ENCODE measurements around the gene AMBRA1. TPM values are rescaled to one million over a fixed set of nuclear protein-coding genes. Genes with fewer than 3 reads are reported as not detected.

Gene AMBRA1
- polyA plus RNA-seq, 2 of the 4 experiments (the other 2 are of a cell fraction): 11.5 to 13.4 TPM

DNA sequence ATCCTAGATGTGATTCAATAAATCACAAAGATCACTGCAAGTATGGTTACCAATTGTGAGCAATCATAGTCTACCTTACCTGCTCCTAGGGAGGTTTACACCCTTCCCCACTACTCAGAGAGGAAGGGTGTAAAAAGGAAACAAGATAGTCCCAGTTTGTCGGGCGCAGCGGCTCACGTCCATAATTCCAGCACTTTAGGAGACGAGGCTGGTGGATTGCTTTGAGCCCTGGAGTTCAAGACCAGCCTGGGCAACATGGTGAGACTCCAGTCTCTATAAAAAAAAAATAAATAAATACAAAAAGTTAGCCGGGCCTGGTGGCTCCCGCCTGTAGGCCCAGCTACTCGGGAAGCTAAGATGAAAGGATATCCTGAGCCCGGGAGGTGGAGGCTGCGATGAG is 962 bp upstream of the AMBRA1 start:
- Histone ChIP-seq H3K27ac (peak overlapping the region in 1 of 2 experiments; percentile 91; a peak in 4 of 6 replicates), H3K4me1 (peaks cover 18% of the 10 kb centered on the region), H3K4me2 (peak overlapping the region; percentile 79), H3K9me3 (no peaks in the 10 kb centered on the region), H3K4me3 (no peak overlapping the region)
- FAIRE-seq: no peak
- WGBS (ENCODE audit: missing lambda C conversion rate): 90% methylated on average over 10 of the region's 10 CpGs
- POLR2A ChIA-PET: no interaction called here
- no peak for DNase-seq (ENCODE audit: low read depth in 1 of 2, low spot score in 1 of 2)
- CTCF ChIA-PET: interaction anchor here (1.0 kb wide), 1 partner anchor 19 kb away, joined by 3 read pairs; no protein-coding TSS in a partner anchor
- no peak for ATAC-seq
- no peak for TF ChIP-seq ELK1 (IDR thresholded peaks at IDR 0.05; ENCODE audit: low read depth, low read length)

- 31% methylated on average over 3 of the region's 3 CpGs for WGBS (ENCODE audit: missing lambda C conversion rate)
- DNase-seq (ENCODE audit: low read depth in 1 of 2, low spot score in 1 of 2) (no peak), FAIRE-seq (no peak), ATAC-seq (no peak; a peak in 1 of 6 replicates)
- CTCF ChIA-PET: interaction anchor here (0.8 to 1.3 kb wide), 5 partner anchors 12 to 65 kb away, joined by 3 to 7 read pairs (median 3); partner anchors contain the start of genes ATG13 and HARBI1
- POLR2A ChIA-PET: interaction anchor here (0.6 to 1.6 kb wide), 7 partner anchors 14 to 106 kb away, joined by 3 to 10 read pairs (median 3); partner anchors contain the start of genes ARHGAP1 and ZNF408
- TF ChIP-seq FOXS1 (CRISPR knock-in tag; IDR thresholded peaks at IDR 0.05) (no peak), CBX2 (IDR thresholded peaks at IDR 0.05; ENCODE audit: borderline replicate concordance, low read depth) (no peak), USF2 (IDR thresholded peaks at IDR 0.05) (no peak)
- TF ChIP-seq, protein P1, sequence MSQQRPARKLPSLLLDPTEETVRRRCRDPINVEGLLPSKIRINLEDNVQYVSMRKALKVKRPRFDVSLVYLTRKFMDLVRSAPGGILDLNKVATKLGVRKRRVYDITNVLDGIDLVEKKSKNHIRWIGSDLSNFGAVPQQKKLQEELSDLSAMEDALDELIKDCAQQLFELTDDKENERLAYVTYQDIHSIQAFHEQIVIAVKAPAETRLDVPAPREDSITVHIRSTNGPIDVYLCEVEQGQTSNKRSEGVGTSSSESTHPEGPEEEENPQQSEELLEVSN (IDR thresholded peaks at IDR 0.05; ENCODE audit: borderline replicate concordance, low read depth): 0 out of 2 replicates have a peak, but pooled peaks have one; percentile 4
- H3K4me2 ChIP-seq: peak overlapping the region; percentile 79
- peak overlapping the region; percentile 83 to 91 for H3K27ac ChIP-seq
- H3K4me3 ChIP-seq: peak overlapping the region; percentile 75
- H3K9me3 ChIP-seq: no peaks in the 10 kb centered on the region
- peaks cover 19% of the 10 kb centered on the region for H3K4me1 ChIP-seq
Measured at GRCh38 chr11:46594374-46594700, 514 bp upstream of the AMBRA1 start.

DNA sequence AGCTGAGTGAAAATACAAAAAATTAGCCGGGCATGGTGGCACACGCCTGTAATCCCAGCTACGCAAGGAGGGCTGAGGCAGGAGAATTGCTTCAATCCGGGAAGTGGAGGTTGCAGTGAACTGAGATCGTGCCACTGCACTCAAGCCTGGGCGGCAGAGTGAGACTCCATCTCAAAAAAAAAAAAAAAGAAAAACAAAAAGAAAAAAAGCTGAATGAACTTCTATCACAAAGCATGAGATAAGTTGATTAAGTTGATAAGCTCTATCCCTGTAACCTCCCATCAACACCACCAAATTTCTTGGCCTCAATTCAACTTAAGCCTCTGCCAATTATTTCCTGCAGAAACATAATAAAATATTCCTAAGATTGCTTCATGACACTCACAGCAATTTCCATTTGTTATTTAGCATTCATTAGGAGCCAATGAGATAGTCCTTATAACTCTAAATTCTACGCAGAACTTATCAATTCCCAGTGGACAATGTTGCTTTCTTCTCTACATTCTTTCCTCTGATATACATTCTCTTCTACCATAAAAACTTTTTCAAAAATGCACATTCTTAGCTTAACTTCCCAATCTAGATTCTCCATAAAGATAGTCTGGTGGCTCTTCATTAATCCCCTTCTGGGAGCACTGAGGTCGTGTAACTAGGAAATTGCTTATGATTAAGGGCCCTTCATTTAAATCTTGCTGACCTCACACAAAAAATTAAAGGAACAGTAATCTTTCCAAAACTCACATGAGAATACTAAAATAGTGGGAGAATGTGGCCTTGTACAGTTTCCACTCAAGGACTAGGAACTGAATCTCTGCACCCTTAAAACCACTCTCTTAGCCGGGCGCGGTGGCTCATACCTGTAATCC is 2.9 kb downstream of the AMBRA1 start:
- H3K27ac ChIP-seq: peak overlapping the region in 1 of 2 experiments; percentile 27; a peak in 1 of 6 replicates
- peak overlapping the region; percentile 79 for H3K4me2 ChIP-seq
- FAIRE-seq (no peak), DNase-seq (ENCODE audit: low read depth in 1 of 2, low spot score in 1 of 2) (no peak), ATAC-seq (no peak)
- no peak overlapping the region for H3K4me3 ChIP-seq
- no peaks in the 10 kb centered on the region for H3K9me3 ChIP-seq
- TF ChIP-seq EHF (CRISPR knock-in tag; IDR thresholded peaks at IDR 0.05) (no peak), MAFK (IDR thresholded peaks at IDR 0.05; ENCODE audit: partially characterized antibody) (peak; percentile 83)
- ChIA-PET CTCF (interaction anchor here (0.6 to 1.8 kb wide), 3 partner anchors 15 to 937 kb away, joined by 4 to 10 read pairs (median 4); partner anchors contain the start of genes ATG13 and HARBI1), POLR2A (interaction anchor here (0.6 kb wide), 1 partner anchor 46 kb away, joined by 3 read pairs; no protein-coding TSS in a partner anchor)
- H3K4me1 ChIP-seq: peaks cover 27% of the 10 kb centered on the region
- WGBS (ENCODE audit: missing lambda C conversion rate): 83% methylated on average over 11 of the region's 11 CpGs

DNA sequence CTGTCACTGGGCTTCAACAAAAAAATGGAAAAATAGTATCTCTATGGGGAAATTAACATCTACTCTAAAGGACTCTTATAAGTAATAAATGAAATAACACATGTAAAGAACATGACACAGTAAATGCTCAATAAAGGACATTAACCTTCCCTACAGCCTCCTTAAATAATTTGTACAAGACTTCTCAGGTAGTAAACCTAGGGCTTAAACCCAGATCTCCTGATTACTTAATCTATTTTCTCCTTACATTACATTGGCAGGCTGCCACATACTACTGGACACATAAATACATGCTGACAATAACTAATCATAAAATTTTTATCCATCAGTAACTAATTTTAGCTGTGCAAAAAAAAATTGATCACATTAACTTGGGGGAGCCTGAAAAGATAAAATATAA is 4.9 kb downstream of the AMBRA1 start:
- H3K9me3 ChIP-seq: no peaks in the 10 kb centered on the region
- H3K4me3 ChIP-seq: no peak overlapping the region
- FAIRE-seq: no peak
- ChIA-PET CTCF (interaction anchor here (0.6 to 1.3 kb wide), 3 partner anchors 14 to 60 kb away, joined by 3 to 4 read pairs (median 3); no protein-coding TSS in a partner anchor), POLR2A (interaction anchor here (1.2 kb wide), 1 partner anchor 23 kb away, joined by 3 read pairs; no protein-coding TSS in a partner anchor)
- DNase-seq (ENCODE audit: low read depth in 1 of 2, low spot score in 1 of 2): no peak
- H3K27ac ChIP-seq: no peak overlapping the region
- TF ChIP-seq, protein P2, sequence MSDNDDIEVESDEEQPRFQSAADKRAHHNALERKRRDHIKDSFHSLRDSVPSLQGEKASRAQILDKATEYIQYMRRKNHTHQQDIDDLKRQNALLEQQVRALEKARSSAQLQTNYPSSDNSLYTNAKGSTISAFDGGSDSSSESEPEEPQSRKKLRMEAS (IDR thresholded peaks at IDR 0.05): no peak
- no peak for TF ChIP-seq MAFK (IDR thresholded peaks at IDR 0.05; ENCODE audit: partially characterized antibody)
- no peak for TF ChIP-seq NPAS2 (CRISPR knock-in tag; IDR thresholded peaks at IDR 0.05; ENCODE audit: borderline replicate concordance)
- TF ChIP-seq ZNF302 (CRISPR knock-in tag; IDR thresholded peaks at IDR 0.05): no peak
- TF ChIP-seq ZC3H11A (IDR thresholded peaks at IDR 0.05): no peak
- TF ChIP-seq, protein P3, sequence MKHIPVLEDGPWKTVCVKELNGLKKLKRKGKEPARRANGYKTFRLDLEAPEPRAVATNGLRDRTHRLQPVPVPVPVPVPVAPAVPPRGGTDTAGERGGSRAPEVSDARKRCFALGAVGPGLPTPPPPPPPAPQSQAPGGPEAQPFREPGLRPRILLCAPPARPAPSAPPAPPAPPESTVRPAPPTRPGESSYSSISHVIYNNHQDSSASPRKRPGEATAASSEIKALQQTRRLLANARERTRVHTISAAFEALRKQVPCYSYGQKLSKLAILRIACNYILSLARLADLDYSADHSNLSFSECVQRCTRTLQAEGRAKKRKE (CRISPR knock-in tag; IDR thresholded peaks at IDR 0.05; ENCODE audit: low read depth): no peak
- no peak for TF ChIP-seq JUNB (IDR thresholded peaks at IDR 0.05)
- no peak for TF ChIP-seq CBX8 (IDR thresholded peaks at IDR 0.05)
- TF ChIP-seq TP53 (CRISPR knock-in tag; IDR thresholded peaks at IDR 0.05): no peak
- TF ChIP-seq ZFP36 (IDR thresholded peaks at IDR 0.05; ENCODE audit: borderline replicate concordance, partially characterized antibody): no peak
- no peak for TF ChIP-seq SREBF2 (IDR thresholded peaks at IDR 0.05)
- TF ChIP-seq MAZ (IDR thresholded peaks at IDR 0.05; ENCODE audit: borderline replicate concordance, low read depth, low read length): no peak
- TF ChIP-seq, protein P4, sequence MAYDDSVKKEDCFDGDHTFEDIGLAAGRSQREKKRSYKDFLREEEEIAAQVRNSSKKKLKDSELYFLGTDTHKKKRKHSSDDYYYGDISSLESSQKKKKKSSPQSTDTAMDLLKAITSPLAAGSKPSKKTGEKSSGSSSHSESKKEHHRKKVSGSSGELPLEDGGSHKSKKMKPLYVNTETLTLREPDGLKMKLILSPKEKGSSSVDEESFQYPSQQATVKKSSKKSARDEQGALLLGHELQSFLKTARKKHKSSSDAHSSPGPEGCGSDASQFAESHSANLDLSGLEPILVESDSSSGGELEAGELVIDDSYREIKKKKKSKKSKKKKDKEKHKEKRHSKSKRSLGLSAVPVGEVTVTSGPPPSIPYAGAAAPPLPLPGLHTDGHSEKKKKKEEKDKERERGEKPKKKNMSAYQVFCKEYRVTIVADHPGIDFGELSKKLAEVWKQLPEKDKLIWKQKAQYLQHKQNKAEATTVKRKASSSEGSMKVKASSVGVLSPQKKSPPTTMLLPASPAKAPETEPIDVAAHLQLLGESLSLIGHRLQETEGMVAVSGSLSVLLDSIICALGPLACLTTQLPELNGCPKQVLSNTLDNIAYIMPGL (CRISPR knock-in tag; IDR thresholded peaks at IDR 0.05; ENCODE audit: borderline replicate concordance): no peak
- TF ChIP-seq HOXB5 (CRISPR knock-in tag; IDR thresholded peaks at IDR 0.05): no peak
- ATAC-seq: no peak
- peaks cover 23% of the 10 kb centered on the region for H3K4me1 ChIP-seq
- no peak overlapping the region for H3K4me2 ChIP-seq

Data from A549 (cell line).